Measurements from ENCODE around the gene PANX3. TPM values are rescaled to one million over a fixed set of nuclear protein-coding genes. Genes with fewer than 3 reads are reported as not detected.

PANX3 gene
- total and polyA plus RNA-seq, 2 of the 4 experiments (the other 2 are of a cell fraction) = not detected

GRCh38 chr11:124644426-124645280, 33.4 kb downstream of the PANX3 start:
- H2BK15ac ChIP-seq (ENCODE audit: low read depth, low read length) = peak overlapping the region; percentile 13; the same call in 1 of the 3 replicates
- 15% methylated on average over 9 of the region's 16 CpGs; no CpG with 5 or more reads in 1 of the 2 experiments for WGBS, 2 experiments (ENCODE audit: extremely low coverage in 2 of 2, insufficient read length in 1 of 2)

More at GRCh38 chr11:124644426-124645280, 33.4 kb downstream of the PANX3 start:
- peak overlapping the region; percentile 6 for H2BK5ac ChIP-seq (ENCODE audit: low read depth, low read length, poor library complexity, severe bottlenecking)
- H3K79me1 ChIP-seq (ENCODE audit: low read depth in 1 of 2, low read length in 2 of 2) = no peaks in the 10 kb centered on the region
- peak overlapping the region; percentile 50 for H3K23ac ChIP-seq (ENCODE audit: low read depth, low read length)
- H3K9ac ChIP-seq (ENCODE audit: low read depth, low read length) = no peak overlapping the region
- no peaks in the 10 kb centered on the region for H3K36me3 ChIP-seq (ENCODE audit: control insufficient read depth, insufficient read depth, low read length)
- no peak overlapping the region for H3K27ac ChIP-seq (ENCODE audit: insufficient read depth, low read length)
- H3K4me2 ChIP-seq (ENCODE audit: low read depth, low read length) = peak overlapping the region; percentile 32
- H3K27me3 ChIP-seq (ENCODE audit: control insufficient read depth, insufficient read depth, low read length) = no peaks in the 10 kb centered on the region
- peak overlapping the region; percentile 32 for H2AK9ac ChIP-seq (replicated peaks; ENCODE audit: low read depth, low read length, poor library complexity)
- peak overlapping the region; percentile 47; the same call in 1 of the 2 replicates for H2AK5ac ChIP-seq (ENCODE audit: low read depth, low read length)
- TF ChIP-seq CHD1 (IDR thresholded peaks at IDR 0.05; ENCODE audit: low read depth, low read length) (peak; percentile 89; the same call in 1 of the 2 replicates), MXI1 (IDR thresholded peaks at IDR 0.05; ENCODE audit: borderline replicate concordance, low read depth, low read length) (peak; percentile 47; the same call in 1 of the 2 replicates), RFX5 (IDR thresholded peaks at IDR 0.05; ENCODE audit: low read depth, low read length) (no peak), RAD21 (IDR thresholded peaks at IDR 0.05; ENCODE audit: low read length) (peak; percentile 82), CTCF (conservative IDR thresholded peaks at IDR 0.05; ENCODE audit: low read depth, low read length) (peak; percentile 92), SMC3 (IDR thresholded peaks at IDR 0.05; ENCODE audit: low read depth, low read length) (peak; percentile 71), USF2 (IDR thresholded peaks at IDR 0.05; ENCODE audit: low read depth, low read length) (peak; percentile 79), BHLHE40 (IDR thresholded peaks at IDR 0.05; ENCODE audit: low read depth, low read length) (peak; percentile 66; the same call in 1 of the 2 replicates), POLR2A (IDR thresholded peaks at IDR 0.05; ENCODE audit: low read depth, low read length) (no peak; the same call in 1 of the 2 replicates)
- H3K56ac ChIP-seq (ENCODE audit: extremely low read depth, insufficient read depth, low read length) = no peak overlapping the region; the same call in 1 of the 2 replicates
- dilution Hi-C loops (cut with HindIII; ENCODE audit: low sequenced_read_pairs, unreplicated experiment) (no loop called here), intact Hi-C loops (cut with micrococcal nuclease) (loop anchor here (1.0 to 5.0 kb wide), 4 partner anchors 119 to 308 kb away; partner anchors contain the start of gene CCDC15), in situ Hi-C loops (cut with MboI; ENCODE audit: low sequenced_read_pairs) (loop anchor here (10.0 to 25.0 kb wide), 2 partner anchors 190 to 943 kb away; partner anchors contain the start of gene STT3A)
- peaks cover 6% of the 10 kb centered on the region; the same call in 1 of the 2 replicates for H3K9me1 ChIP-seq (ENCODE audit: insufficient read depth, low read length)
- ChIA-PET POLR2A (ENCODE audit: unreplicated experiment) (no interaction called here), CTCF (interaction anchor here (0.6 to 2.6 kb wide), 16 partner anchors 9 to 573 kb away, joined by 3 to 10 read pairs (median 4); no protein-coding TSS in a partner anchor)
- peak overlapping the region; percentile 87 for H2AFZ ChIP-seq (replicated peaks; ENCODE audit: low read length, poor library complexity)
- H4K20me1 ChIP-seq (ENCODE audit: insufficient read depth, low read length) = no peaks in the 10 kb centered on the region; the same call in 1 of the 2 replicates
- BruUV-seq (replicated peaks) = no TSS peak
- peak overlapping the region; percentile 70 for H3K4ac ChIP-seq (ENCODE audit: low read depth, low read length)
- H4K5ac ChIP-seq (ENCODE audit: low read depth, low read length) = no peak overlapping the region
- ATAC-seq (ENCODE audit: low read depth) (peak; percentile 83), DNase-seq (peak; percentile 88)
- peak overlapping the region in 1 of 2 experiments; percentile 66; a peak in 1 of 4 replicates for H4K8ac ChIP-seq (ENCODE audit: low read depth in 2 of 2, low read length in 2 of 2)
- H3K4me1 ChIP-seq (ENCODE audit: control insufficient read depth, insufficient read depth, low read length) = peaks cover 6% of the 10 kb centered on the region
- no peak overlapping the region for H3K18ac ChIP-seq (ENCODE audit: low read depth, low read length)
- peak overlapping the region; percentile 27; the same call in 1 of the 2 replicates for H4K91ac ChIP-seq (ENCODE audit: insufficient read depth, low read depth, low read length)
- no peaks in the 10 kb centered on the region for H3K9me3 ChIP-seq (ENCODE audit: control insufficient read depth, insufficient read depth, low read length)
- peak overlapping the region; percentile 55 for H3K14ac ChIP-seq (replicated peaks; ENCODE audit: low read depth, low read length)
- H3K4me3 ChIP-seq (ENCODE audit: insufficient read depth, low read depth, low read length) = peak overlapping the region; percentile 0; the same call in 1 of the 2 replicates
- H2BK20ac ChIP-seq (ENCODE audit: low read depth, low read length) = peak overlapping the region; percentile 17; the same call in 1 of the 2 replicates
- peak overlapping the region; percentile 35 for H2BK120ac ChIP-seq (ENCODE audit: low read depth, low read length)
